ENCODE data around the gene SLC22A1. TPM values are rescaled to one million over a fixed set of nuclear protein-coding genes. Genes with fewer than 3 reads are reported as not detected.

Gene SLC22A1
- total RNA-seq, 2 experiments from 2014 or later, result 0.31 to 1.1 TPM

GRCh38 chr6:160106010-160106409, 15.6 kb upstream of the SLC22A1 start:
- DNase-seq (no peak), ATAC-seq (no peak)
- H3K4me1 Mint-ChIP-seq (ENCODE audit: low read depth), result peaks cover 3% of the 10 kb centered on the region
- ChIA-PET POLR2A (no interaction called here), CTCF (no interaction called here)
- peaks cover 40% of the 10 kb centered on the region for H3K36me3 Mint-ChIP-seq (ENCODE audit: low read depth)
- TF ChIP-seq, protein P1, sequence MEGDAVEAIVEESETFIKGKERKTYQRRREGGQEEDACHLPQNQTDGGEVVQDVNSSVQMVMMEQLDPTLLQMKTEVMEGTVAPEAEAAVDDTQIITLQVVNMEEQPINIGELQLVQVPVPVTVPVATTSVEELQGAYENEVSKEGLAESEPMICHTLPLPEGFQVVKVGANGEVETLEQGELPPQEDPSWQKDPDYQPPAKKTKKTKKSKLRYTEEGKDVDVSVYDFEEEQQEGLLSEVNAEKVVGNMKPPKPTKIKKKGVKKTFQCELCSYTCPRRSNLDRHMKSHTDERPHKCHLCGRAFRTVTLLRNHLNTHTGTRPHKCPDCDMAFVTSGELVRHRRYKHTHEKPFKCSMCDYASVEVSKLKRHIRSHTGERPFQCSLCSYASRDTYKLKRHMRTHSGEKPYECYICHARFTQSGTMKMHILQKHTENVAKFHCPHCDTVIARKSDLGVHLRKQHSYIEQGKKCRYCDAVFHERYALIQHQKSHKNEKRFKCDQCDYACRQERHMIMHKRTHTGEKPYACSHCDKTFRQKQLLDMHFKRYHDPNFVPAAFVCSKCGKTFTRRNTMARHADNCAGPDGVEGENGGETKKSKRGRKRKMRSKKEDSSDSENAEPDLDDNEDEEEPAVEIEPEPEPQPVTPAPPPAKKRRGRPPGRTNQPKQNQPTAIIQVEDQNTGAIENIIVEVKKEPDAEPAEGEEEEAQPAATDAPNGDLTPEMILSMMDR (IDR thresholded peaks at IDR 0.05), result no peak
- H3K27me3 Mint-ChIP-seq, result no peaks in the 10 kb centered on the region
- no peak overlapping the region for H3K27ac Mint-ChIP-seq
- intact Hi-C loops (cut with micrococcal nuclease), result loop anchor here (10.0 kb wide), 1 partner anchor 241 kb away; no protein-coding TSS in a partner anchor
- no peak overlapping the region for H3K4me3 Mint-ChIP-seq
- no peaks in the 10 kb centered on the region for H3K9me3 Mint-ChIP-seq

- TF ChIP-seq, protein P1 (IDR thresholded peaks at IDR 0.05), result no peak
- no peaks in the 10 kb centered on the region for H3K27me3 Mint-ChIP-seq
- H3K4me3 Mint-ChIP-seq, result no peak overlapping the region
- ChIA-PET CTCF (no interaction called here), POLR2A (no interaction called here)
- ATAC-seq (no peak), DNase-seq (no peak)
- intact Hi-C loops (cut with micrococcal nuclease), result loop anchor here (10.0 kb wide), 1 partner anchor 242 kb away; no protein-coding TSS in a partner anchor
- H3K36me3 Mint-ChIP-seq (ENCODE audit: low read depth), result peaks cover 33% of the 10 kb centered on the region
- no peaks in the 10 kb centered on the region for H3K4me1 Mint-ChIP-seq (ENCODE audit: low read depth)
- no peaks in the 10 kb centered on the region for H3K9me3 Mint-ChIP-seq
- H3K27ac Mint-ChIP-seq, result no peak overlapping the region
Observed at GRCh38 chr6:160106701-160107100, 14.9 kb upstream of the SLC22A1 start.

- intact Hi-C loops (cut with micrococcal nuclease), result loop anchor here (10.0 kb wide), 1 partner anchor 243 kb away; no protein-coding TSS in a partner anchor
- ATAC-seq (no peak), DNase-seq (no peak)
- POLR2A ChIA-PET, result no interaction called here
- Mint-ChIP-seq H3K4me3 (no peak overlapping the region), H3K27ac (peak overlapping the region; percentile 8), H3K4me1 (ENCODE audit: low read depth) (no peaks in the 10 kb centered on the region), H3K36me3 (ENCODE audit: low read depth) (peaks cover 31% of the 10 kb centered on the region), H3K27me3 (no peaks in the 10 kb centered on the region), H3K9me3 (no peaks in the 10 kb centered on the region)
- CTCF ChIA-PET, result no interaction called here
- TF ChIP-seq, protein P1 (IDR thresholded peaks at IDR 0.05), result no peak
Observed at GRCh38 chr6:160108077-160108476, 13.5 kb upstream of the SLC22A1 start.

DNA sequence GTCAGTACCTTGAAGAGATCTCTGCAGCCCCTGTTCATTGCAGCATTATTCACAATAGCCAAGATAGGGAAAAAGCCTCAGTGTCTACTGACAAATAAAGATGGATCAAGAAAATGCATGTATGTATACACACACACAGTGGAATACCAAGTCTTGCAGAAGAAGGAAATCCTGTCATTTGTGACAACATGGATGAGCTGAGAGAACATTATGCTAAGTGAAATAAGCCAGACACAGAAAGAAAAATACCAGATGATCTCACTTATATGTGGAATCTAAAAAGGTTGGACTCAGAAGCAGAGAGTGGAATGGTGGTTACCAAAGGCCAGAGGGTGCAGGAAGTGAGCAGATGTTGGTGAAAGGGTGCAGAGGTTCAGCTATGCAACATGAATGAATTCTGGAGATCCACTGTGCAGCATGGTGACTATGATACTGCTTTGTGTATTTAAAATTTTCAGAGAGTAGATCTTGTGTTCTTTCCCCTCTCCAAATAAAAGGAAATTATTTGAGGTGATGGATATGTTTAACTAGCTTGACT, 11.0 kb upstream of the SLC22A1 start:
- Mint-ChIP-seq H3K4me3 (no peak overlapping the region), H3K4me1 (ENCODE audit: low read depth) (no peaks in the 10 kb centered on the region), H3K27ac (peak overlapping the region; percentile 9), H3K27me3 (no peaks in the 10 kb centered on the region), H3K36me3 (ENCODE audit: low read depth) (peaks cover 10% of the 10 kb centered on the region), H3K9me3 (no peaks in the 10 kb centered on the region)
- DNase-seq, result no peak
- no peak for ATAC-seq
- TF ChIP-seq, protein P1 (IDR thresholded peaks at IDR 0.05), result no peak
- ChIA-PET CTCF (no interaction called here), POLR2A (no interaction called here)
- intact Hi-C loops (cut with micrococcal nuclease), result no loop called here

DNA sequence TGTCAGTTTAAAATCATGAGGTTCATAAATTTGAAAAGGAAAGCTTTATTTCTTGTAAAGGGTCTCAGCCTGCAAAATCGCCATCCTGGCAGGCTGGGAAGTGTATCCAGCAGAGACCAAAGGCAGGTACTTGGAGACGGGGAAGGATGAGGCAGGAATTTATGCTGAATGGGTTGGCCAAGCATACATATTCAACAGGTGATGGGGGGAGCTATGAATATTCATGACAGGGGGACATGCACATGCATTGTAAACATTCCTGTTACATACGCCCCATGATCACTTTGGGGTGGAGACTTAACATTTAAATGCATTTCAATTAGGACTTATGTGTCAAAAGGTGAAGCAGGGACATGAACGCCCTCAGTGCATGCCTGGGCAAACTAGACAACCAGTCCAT, 9.8 kb upstream of the SLC22A1 start:
- no peak overlapping the region for H3K4me3 Mint-ChIP-seq
- DNase-seq (no peak), ATAC-seq (no peak)
- no peaks in the 10 kb centered on the region for H3K9me3 Mint-ChIP-seq
- TF ChIP-seq, protein P1 (IDR thresholded peaks at IDR 0.05), result no peak
- H3K27me3 Mint-ChIP-seq, result no peaks in the 10 kb centered on the region
- intact Hi-C loops (cut with micrococcal nuclease), result no loop called here
- POLR2A ChIA-PET, result interaction anchor here (0.7 kb wide), 1 partner anchor 135 kb away, joined by 3 read pairs; no protein-coding TSS in a partner anchor
- no peaks in the 10 kb centered on the region for H3K4me1 Mint-ChIP-seq (ENCODE audit: low read depth)
- CTCF ChIA-PET, result interaction anchor here (0.9 to 1.2 kb wide), 2 partner anchors 13 to 23 kb away, joined by 3 to 4 read pairs; no protein-coding TSS in a partner anchor
- no peak overlapping the region for H3K27ac Mint-ChIP-seq
- peaks cover 7% of the 10 kb centered on the region for H3K36me3 Mint-ChIP-seq (ENCODE audit: low read depth)

Measured in activated CD8-positive, alpha-beta T cell treated with anti-CD3 and anti-CD28 coated beads for 36 hours (primary cell).